ENCODE results near the gene CDC14A.

CDC14A gene

DNA sequence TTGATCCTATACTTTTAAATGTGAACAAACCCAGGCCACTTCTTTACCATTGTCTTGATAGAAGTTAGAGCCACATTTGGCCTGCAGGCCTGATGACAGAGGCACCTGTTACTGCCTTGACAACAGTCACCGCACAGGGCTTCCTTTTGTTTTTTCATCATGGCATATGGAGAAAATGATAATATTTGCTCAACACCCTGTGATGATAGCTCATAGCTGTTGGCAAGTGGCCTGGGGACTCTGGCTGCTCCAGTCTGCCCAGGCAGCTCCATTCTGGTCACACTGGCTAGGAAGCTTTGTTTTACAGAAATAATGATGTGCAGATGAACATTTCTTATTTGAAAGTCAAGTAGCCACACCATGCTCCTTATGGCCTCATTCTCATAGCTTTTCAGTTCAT, 96.1 kb downstream of the CDC14A start:
- no peak for DNase-seq (ENCODE audit: low read depth)

DNA sequence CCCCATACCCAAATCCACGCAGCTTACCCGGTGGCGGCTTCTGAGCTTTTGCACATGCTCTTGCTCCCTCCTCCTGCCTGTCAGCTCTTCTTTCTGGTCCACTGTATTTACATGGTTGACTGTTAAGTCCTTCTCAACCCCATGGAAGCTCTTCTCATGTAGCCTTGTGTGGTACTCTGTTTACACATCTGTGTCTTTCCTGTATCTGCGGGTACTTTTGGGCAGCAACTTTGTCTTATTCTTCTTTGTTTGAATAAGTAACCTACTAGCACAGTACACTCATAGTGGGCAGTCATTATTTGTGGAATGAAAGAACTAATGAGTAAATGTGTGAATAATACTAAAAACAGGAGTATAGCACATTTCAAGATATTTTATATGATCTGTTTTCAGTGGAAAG, 97.2 kb downstream of the CDC14A start:
- no peak for DNase-seq (ENCODE audit: low read depth)

DNA sequence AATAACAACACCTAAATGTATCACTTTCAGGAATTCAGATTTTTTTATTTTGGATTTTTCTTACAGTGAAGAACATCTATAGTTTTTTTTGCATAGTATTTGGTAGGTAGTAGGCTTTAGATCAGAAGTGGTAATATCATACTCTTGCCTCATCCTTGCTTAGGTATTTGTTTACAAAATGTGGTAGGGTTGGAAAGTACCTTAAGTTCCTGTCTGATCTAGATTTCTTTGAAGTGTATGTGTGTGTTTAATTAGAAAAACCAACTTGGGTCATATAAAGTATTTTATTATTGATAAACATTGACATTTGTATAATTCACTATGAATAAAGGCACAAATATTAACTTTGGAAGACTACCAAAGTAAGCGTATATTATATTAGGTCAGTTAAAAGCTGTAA, 100.3 kb downstream of the CDC14A start:
- DNase-seq (ENCODE audit: low read depth) = peak; percentile 68

DNA sequence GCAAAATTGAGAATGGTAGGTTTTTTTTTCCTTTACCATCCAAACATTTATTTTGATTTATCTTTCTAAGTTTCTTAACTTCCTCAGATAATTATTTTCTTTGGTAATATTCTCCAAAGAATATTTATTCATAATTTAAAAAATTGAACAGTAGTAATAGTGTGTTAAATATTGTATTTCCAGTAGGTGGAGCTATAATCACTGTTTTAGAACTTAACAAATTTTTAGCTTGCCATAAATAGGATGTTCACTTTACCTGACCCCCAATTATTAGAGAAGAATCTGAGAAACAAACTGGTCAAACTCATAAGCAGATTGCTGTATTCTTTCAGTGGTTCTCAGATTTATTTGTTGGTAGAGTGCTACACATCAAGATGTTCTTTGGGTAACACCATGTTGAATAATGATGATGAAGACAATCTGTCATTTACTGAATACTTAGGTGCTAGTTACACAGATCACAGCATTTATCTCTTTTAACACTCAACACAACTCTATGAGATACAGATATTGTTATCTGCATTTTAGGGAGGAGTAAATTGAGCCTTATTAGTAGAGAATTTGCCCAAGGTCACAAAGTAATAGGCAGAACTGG, 103.3 kb downstream of the CDC14A start:
- peak; percentile 10 for DNase-seq (ENCODE audit: low read depth)

DNA sequence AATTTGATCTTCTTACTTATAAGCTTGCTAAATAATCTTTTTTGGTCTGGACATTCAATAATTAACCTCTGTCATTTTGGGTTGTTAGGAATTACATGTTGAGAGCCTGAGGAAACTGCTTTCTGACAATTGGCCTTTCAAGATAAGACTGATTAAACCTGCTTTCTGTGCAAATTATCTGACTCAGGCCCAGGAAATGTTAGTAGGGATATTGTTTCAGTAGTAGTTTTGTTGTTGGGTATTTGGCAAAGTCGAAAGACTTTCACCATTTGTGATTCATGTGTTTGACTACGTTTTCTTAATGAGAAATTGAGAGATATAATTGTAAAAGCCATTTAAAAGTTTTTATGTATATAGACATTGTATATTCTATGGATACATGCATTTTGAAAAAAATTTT, 104.6 kb downstream of the CDC14A start:
- peak; percentile 62 for DNase-seq (ENCODE audit: low read depth)

DNA sequence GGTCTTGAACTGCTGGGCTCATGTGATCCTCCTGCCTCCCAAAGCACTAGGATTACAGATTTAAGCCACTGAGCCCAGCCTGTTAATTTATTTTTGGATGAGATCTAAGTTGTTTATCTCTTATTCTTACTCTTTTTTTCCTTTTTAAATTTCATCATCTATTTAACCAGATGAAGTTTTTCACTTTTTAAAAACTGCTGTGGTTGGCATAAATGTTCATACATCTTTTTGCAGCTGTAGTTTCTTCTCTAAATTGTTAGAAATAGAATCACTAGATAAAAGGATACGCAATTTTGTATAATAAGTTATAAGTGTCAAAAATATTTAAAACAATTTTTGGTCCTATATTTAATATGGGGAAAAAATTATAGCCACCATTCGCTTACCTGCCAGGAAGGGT, 105.4 kb downstream of the CDC14A start:
- DNase-seq (ENCODE audit: low read depth) = no peak

DNA sequence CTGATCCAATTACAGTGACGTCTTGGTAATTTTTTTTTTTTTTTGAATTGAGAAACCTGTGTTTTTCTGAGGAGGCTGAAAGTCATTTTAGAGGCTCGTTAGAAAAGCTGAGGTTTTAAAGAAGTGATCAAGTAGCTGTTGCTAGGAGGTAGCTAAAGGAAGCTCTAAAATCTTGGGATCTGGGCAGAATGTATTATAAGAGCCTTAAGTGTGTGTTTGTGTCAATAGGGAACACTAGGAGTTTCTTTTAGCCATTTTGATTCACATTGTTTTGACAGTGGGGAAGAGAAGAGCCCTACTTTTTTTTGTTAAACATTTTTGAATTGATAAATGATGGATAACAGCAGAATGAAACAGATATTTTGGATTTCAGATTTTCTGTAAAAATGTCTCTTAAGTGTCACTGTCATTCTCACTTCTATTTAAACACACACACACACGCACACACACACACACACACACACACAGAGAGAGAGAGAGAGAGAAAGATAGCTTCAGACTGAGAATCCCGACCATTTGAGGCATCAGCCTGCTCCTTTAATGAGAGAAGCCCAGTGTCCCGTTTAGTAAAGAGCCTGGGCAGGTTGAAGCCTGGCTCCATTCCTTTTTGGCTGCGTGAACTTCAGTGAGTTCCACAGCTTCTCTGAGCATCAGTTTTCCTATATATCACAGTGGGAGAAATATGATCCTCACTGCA, 106.5 kb downstream of the CDC14A start:
- DNase-seq (ENCODE audit: low read depth) = no peak

DNA sequence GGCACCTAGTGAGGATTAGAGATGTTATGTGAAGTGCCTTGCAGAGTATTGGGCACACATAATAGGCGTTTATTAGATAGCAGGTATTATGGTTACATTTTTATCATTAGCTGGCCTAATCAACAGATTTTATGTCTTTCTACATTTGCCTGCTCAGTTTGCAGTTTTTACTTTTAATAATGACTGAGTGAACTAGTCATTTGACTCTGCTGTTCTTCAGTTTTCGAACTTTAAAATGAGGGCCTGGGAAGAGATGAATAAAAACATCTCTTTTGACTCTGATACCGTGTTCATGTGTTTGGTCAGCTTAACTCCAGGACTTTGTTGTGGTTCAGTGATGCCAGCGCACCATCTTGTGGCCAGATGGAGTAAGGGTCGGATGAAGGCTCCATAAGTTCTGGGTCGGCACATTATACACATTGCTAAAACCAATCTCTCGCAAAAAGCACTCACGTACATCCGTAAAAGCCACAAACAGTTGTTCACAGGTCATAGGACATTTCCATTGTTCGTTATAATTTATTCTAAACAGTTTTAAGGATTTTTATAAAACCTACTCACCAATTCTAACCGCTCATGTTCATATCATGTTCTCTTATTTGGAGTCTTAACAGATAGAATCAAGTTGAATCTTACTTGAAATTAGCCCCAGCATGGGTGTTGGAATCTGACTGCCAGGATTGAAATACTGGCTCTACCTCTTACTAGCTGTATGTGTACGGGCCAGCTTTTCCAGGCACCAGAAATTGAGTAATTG, 107.2 kb downstream of the CDC14A start:
- DNase-seq (ENCODE audit: low read depth) = peak; percentile 75

DNA sequence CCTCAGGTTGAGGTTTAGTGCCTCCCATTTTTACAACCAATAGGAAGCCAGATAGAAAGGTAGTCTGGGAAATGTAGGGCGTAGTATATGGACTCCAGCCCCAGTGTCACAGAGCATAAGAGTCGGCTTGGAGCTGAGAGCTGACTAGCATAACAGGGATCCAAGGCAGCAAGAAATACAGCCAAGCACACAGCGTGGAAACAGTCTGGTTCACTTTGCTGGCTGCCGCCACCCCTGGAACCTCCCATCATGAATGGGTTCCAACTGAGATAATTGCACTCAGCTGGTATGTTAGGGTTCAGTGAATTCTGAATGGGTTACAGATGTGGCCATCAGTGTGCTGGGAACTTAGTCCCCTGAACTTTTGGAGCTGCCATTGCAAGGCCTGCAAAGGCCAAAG, 108.9 kb downstream of the CDC14A start:
- no peak for DNase-seq (ENCODE audit: low read depth)

DNA sequence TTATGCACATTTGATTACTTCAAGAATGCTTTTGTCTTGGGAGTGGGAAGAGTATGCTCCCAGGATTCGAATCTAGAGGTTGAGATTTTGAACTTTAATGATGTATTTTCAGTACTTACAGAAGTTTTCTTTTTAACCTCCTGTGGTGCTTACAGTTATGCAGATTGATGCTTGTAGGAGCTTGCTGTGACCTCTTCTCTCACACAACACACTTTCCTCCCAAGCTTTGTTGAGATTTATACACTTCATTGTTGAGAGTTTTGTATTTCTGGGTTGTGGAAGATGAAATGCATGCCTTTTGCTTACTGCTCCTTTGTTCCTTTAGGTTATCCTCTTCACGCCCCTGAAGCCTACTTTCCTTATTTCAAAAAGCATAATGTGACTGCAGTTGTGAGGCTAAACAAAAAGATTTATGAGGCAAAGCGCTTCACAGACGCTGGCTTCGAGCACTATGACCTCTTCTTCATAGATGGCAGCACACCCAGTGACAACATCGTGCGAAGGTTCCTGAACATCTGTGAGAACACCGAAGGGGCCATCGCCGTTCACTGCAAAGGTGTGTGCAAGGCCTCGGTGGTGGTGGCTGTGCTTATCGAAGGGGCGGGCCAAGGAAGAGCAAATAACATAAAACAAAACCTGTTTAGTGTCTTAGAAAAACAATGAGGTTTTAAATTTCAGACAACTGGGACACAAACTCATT, 110.2 kb downstream of the CDC14A start:
- no peak for DNase-seq (ENCODE audit: low read depth)

DNA sequence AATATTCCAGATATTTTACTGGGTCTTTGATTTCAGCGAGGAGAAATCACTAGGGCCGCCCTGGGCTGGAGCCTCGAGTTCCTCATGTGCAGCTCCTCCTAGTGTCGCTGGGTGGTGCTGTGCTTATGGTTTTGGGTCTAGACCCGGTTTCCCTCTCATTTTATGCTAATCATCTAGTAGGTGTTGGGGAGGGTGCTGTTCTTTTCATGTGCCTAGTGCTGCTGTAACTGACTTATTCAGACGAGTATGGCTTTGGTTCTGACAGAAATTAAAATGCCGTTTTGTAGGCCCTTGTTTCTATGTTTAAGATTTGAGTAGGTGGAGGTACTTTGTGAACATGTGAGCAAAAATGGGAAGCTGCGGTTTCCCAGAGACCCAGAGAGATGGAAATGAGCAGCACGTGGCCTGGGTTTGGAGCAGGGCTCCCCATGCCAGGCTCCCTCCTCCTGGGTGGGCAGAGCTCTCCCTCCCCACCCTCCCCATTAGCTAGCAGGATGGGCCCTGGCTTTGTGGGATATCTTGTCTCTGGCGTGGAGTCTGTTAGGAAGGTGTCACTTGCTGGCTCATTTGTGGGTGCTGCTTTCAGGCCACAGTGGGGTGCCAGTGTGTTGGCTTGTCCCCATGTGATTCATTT, 111.6 kb downstream of the CDC14A start:
- peak; percentile 65 for DNase-seq (ENCODE audit: low read depth)

DNA sequence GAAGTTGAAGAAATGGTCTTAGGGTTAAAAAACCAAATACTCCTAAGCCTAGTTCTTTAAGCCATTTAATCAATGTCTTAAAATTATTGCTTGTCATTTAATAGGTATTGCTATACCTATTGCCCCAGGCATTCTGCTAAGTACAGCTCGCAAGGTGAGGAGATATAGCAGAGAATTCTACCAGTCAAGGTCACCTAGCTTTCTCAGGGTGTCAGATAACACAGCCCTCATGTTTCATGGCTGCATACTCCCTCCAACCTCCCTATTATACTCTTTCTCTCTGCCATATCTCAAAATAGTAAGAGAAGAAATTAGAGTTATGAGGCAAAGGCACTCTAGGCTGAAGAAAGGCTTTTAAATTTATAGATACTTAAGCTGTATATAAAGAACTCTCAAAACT, 117.3 kb downstream of the CDC14A start:
- DNase-seq (ENCODE audit: low read depth) = no peak

DNA sequence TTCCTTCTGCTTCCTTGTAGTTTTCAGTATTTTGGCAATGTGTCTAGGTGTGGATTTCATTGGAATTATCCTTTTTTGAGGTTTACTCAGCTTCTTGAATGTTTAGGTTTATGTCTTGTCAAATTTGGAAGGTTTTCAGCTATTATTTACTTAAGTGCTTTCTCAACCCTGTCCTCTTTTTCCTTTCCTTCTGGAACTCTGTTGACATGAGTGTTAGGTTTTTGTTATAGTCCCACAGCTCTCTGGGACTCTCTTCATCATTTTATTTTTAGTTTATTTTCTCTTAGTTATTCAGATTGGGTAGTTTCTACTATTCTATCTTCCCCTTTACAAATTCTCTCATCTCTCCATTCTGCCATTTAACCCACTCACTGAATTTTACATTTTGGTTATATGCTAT, 122.5 kb downstream of the CDC14A start:
- DNase-seq (ENCODE audit: low read depth) = no peak

DNA sequence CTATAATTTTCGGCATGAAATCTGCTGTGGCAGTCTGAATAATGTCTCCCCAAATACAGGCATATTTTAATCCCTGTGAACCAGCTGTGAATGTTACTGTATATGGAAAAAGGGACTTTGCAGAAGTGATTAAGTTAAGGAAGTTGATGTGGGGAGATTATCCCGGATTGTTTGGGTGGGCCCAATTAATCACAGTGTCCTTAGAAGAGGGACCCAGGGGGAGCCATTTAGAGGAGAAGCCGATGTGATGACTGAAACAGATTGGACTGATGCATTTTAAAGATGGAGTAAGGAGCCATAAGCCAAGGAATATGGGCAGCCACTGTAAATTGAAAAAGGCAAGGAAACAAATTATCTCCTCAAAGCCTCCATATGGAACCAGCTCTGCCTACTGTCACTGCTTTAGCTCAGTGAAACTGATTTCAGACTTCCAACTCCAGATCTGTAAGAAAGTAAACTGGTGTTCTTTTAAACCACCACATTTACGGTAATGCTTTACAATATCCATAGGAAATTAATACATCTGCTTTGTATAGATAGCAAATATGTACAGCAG, 124.5 kb downstream of the CDC14A start:
- DNase-seq (ENCODE audit: low read depth) = no peak

DNA sequence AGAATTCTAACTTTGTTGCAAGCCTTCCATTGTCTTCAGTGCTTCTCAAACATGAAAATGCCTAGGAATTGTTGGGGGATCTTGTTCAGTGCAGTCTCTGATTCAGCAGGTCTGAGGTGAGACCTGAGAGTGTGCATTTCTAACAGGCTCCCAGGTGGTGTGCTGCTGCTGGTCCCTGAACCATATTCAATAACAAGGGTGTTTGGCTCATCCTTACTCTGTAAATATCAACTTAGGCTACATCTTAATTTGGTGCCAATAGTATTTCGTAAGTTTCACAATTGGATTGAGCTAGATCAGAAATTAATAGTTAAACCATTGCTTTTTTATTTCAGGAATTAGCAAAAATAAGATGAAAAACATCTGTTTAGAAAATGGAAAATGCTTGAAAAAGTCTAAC, 126.5 kb downstream of the CDC14A start:
- no peak for DNase-seq (ENCODE audit: low read depth)

DNA sequence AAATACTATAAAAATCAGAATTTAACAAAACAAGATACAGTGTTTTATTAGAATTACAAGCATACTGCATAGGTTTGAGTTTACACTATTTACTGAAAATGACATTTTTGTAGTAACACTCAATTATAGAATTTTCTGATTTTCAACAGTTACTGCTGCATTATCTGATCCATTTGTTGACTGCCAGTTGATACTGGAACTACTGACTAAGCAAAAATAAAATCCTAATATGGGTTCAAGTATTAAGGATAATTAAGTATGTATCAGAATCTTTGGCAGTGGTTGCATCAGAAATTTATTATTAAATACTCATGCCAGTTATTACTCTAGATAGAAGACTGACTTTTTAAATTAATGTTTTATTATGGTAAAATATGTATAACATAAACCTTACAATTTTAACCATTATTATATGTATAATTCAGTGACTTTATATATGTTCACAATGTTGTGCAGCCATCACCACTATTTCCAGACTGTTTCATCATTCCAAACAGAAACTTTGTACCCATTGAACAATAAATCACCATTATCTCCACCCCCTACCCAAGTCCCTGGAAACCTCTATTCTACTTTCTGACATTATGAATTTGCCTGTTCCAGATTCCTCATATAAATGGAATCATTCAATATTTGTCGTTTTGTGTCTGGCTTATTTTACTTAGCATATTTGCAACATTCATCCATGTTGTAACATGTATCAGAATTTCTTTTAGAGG, 127.5 kb downstream of the CDC14A start:
- no peak for DNase-seq (ENCODE audit: low read depth)

DNA sequence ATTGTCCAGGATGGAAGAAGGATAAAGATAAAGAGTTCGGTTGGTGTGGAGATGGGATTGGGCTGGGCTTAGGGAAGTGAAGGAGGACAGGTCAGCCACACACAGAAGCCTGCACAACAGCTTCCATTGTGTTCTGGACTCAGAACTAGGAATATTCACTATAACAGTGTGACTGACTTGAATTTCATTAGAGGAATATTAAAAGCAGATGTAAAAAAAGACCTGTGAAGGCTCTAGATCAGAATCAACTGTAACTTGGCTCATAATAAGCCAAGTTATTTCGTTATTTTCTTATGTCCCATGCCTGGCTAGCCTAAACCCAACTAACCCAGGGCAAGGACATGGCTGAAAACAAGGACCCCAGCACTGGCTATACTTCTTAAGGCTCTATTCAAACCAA, 129.0 kb downstream of the CDC14A start:
- DNase-seq (ENCODE audit: low read depth) = no peak

DNA sequence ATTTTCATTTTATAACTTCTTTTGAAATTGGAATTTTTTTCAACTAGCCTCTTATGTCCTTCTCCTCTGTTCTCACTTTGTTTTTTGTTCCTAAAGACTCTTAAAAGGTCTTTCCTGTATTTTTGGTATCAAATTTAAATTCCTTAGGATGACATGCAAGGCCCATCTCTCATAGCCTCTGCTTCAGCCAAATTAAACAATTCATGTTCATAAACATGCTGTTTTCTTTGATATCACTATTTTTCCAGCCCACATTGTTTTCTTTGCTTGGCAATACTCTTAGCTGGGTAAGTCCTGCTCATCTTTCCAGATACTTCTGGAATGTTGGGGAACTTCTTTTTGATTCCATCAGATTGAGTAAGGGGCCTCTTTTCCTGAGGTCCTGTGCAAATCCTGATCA, 129.9 kb downstream of the CDC14A start:
- no peak for DNase-seq (ENCODE audit: low read depth)

DNA sequence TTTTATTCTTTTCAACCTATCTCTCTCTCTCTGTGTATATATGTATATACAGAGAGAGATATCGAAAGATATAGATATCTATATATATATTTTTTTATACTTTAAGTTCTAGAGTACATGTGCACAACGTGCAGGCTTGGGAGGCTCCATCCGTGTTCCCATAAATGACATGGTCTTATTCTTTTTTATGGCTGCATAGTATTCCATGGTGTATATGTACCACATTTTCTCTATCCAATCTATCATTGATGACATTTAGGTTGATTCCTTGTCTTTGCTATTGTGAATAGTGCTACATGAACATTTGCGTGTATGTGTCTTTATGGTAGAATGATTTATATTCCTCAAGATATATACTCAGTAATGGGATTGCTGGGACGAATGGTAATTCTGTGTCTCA, 130.4 kb downstream of the CDC14A start:
- no peak for DNase-seq (ENCODE audit: low read depth)

DNA sequence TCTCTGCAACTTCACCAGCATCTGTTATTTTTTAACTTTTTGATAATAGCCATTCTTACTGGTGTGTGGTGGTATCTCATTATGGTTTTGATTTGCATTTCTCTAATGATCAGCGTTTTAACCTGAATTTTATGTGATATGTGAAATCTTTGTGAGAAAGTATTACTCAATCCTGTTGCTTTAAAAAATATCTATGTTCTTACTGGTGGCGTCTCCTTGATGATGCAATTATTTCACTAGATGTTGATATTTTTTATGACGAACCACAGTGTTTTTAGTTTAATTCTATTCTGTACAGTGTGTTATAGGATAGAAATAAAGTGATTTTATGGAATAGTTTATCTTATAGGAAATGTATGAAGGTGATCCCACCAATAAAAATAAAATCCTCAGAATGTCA, 130.9 kb downstream of the CDC14A start:
- peak; percentile 55 for DNase-seq (ENCODE audit: low read depth)

DNA sequence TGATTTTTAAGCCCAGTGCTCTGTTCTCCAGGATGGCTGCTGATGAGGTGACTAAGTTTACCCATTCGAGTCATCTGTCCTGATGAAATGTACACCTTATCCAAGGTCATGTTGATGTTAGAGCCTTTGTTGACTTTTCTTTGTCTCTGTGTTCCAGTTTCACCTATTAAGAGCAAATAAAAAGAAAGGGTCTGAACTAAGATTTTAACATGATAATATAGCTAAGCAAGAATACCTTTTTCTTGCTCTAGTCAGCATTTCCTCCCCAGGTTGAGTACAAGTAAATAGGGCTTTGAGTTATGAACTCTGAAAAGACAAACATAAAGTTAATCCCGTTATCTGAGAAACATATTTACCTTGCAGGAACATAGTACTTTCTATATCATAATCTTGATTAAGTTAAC, 133.6 kb downstream of the CDC14A start:
- DNase-seq (ENCODE audit: low read depth) = no peak

All from amniotic epithelial cell (primary cell).